Measurements from ENCODE around the gene TOPBP1. TPM values are rescaled to one million over a fixed set of nuclear protein-coding genes. Genes with fewer than 3 reads are reported as not detected.
A peak's percentile ranks its signal among the peaks of the same experiment; 100 is the strongest.

Gene TOPBP1
- total and polyA plus RNA-seq, 2 of the 4 experiments (the other 2 are of a cell fraction) = 19.5 to 50.5 TPM

DNA sequence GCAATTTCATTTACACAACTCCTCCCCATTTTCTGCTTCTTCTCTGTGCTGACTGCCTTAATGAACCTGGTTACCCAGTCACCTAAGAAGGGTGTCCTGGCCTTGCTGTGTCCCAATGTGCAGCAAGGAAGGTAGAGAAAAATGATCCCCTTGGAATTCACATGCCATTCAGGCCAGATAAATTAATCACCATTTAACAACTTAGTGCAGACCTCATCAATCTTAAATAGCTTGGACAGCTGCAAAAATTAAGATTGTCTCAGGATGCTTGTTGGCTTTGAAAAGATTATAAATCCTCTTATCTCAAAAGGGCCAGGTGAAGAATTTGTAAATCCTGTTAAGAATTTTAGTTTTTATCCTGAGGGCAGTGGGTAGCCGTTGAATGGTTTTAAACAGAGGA, 97.9 kb downstream of the TOPBP1 start:
- Histone ChIP-seq H4K20me1 (ENCODE audit: insufficient read depth, low read length) (no peaks in the 10 kb centered on the region), H3K36me3 (ENCODE audit: control insufficient read depth, insufficient read depth, low read length) (no peaks in the 10 kb centered on the region), H3K23ac (ENCODE audit: low read depth, low read length) (peak overlapping the region; percentile 50), H3K18ac (ENCODE audit: low read depth, low read length) (peak overlapping the region; percentile 86), H3K14ac (replicated peaks; ENCODE audit: low read depth, low read length) (peak overlapping the region; percentile 47; the same call in 1 of the 2 replicates), H2BK5ac (ENCODE audit: low read depth, low read length, poor library complexity, severe bottlenecking) (peak overlapping the region; percentile 64), H2AFZ (replicated peaks; ENCODE audit: low read length, poor library complexity) (no peak overlapping the region), H2BK20ac (ENCODE audit: low read depth, low read length) (peak overlapping the region; percentile 93), H3K9me1 (ENCODE audit: insufficient read depth, low read length) (peaks cover 11% of the 10 kb centered on the region), H4K8ac (ENCODE audit: low read depth in 2 of 2, low read length in 2 of 2) (peak overlapping the region in 1 of 2 experiments; percentile 13; a peak in 2 of 4 replicates), H2BK15ac (ENCODE audit: low read depth, low read length) (peak overlapping the region; percentile 95; the same call in 2 of the 3 replicates), H3K27ac (ENCODE audit: insufficient read depth, low read length) (peak overlapping the region; percentile 68; the same call in 1 of the 2 replicates), H3K4me2 (ENCODE audit: low read depth, low read length) (peak overlapping the region; percentile 54; the same call in 1 of the 2 replicates), H2AK5ac (ENCODE audit: low read depth, low read length) (peak overlapping the region; percentile 61; the same call in 1 of the 2 replicates), H3K4me1 (ENCODE audit: control insufficient read depth, insufficient read depth, low read length) (peaks cover 14% of the 10 kb centered on the region), H4K91ac (ENCODE audit: insufficient read depth, low read depth, low read length) (peak overlapping the region; percentile 72), H3K9ac (ENCODE audit: low read depth, low read length) (no peak overlapping the region), H3K56ac (ENCODE audit: extremely low read depth, insufficient read depth, low read length) (peak overlapping the region; percentile 1; the same call in 1 of the 2 replicates), H3K4me3 (ENCODE audit: insufficient read depth, low read depth, low read length) (no peak overlapping the region), H3K27me3 (ENCODE audit: control insufficient read depth, insufficient read depth, low read length) (no peaks in the 10 kb centered on the region), H3K79me1 (ENCODE audit: low read depth in 1 of 2, low read length in 2 of 2) (no peaks in the 10 kb centered on the region; a peak in 1 of 4 replicates), H3K4ac (ENCODE audit: low read depth, low read length) (peak overlapping the region; percentile 93), H4K5ac (ENCODE audit: low read depth, low read length) (peak overlapping the region; percentile 89; the same call in 1 of the 2 replicates), H2AK9ac (replicated peaks; ENCODE audit: low read depth, low read length, poor library complexity) (no peak overlapping the region), H2BK120ac (ENCODE audit: low read depth, low read length) (peak overlapping the region; percentile 86), H3K9me3 (ENCODE audit: control insufficient read depth, insufficient read depth, low read length) (peaks cover 2% of the 10 kb centered on the region; the same call in 1 of the 2 replicates)
- no peak for DNase-seq
- no TSS peak for BruUV-seq (replicated peaks)
- ChIA-PET CTCF (no interaction called here), POLR2A (ENCODE audit: unreplicated experiment) (interaction anchor here (2.3 kb wide), 1 partner anchor 9 kb away, joined by 8 read pairs; the partner anchor contains the start of gene CDV3)
- ATAC-seq (ENCODE audit: low read depth) = no peak
- dilution Hi-C loops (cut with HindIII; ENCODE audit: low sequenced_read_pairs, unreplicated experiment) = no loop called here
- TF ChIP-seq POLR2A (IDR thresholded peaks at IDR 0.05; ENCODE audit: low read depth, low read length) (no peak), SMC3 (IDR thresholded peaks at IDR 0.05; ENCODE audit: low read depth, low read length) (no peak)
- 60% methylated on average over 1 of the region's 1 CpG; no CpG with 5 or more reads in 1 of the 2 experiments for WGBS, 2 experiments (ENCODE audit: extremely low coverage in 2 of 2, insufficient read length in 1 of 2)
- intact Hi-C loops (cut with micrococcal nuclease) = no loop called here
- in situ Hi-C loops (cut with MboI; ENCODE audit: low sequenced_read_pairs) = no loop called here
